OCI-LY3 (cell line): ENCODE results near the gene BMP10.

Experiments
- CTCF ChIP-seq: fragments of 200-600, 300-600 bp; sonication (generic); IDR thresholded peaks from 2 replicates; pipeline ENCODE4 v1.5.1; 2014; ENCODE audit warnings: antibody characterized with exemption, low read length, low read depth
- EZH2phosphoT487 ChIP-seq: fragments of 200-600 bp; shearing (Covaris generic); IDR thresholded peaks from 2 replicates; pipeline ENCODE4 v1.6.1; 2018; ENCODE audit warnings: antibody characterized with exemption, mixed run types, low read depth

DNA sequence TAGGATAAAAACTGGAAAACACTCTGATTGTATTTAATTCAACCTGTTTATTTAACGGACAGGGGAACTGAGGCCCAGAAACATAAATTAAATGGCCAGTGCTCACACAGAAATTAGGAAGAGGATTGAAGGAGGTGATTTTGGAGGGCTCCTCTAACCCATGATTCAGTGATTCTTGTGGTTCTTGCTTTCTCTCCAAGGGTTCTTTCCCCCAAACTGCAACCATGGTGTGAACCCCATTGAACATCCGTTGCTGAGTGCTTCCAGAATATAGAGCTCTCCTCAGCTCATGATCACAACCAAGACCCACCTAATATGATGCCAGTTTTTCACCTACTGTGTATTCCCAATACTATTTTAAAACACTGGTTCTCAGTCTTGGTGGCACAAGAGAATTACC, 41.4 kb downstream of the BMP10 start:
- TF ChIP-seq CTCF (no peak), EZH2phosphoT487 (no peak)
